GM19043 (cell line): ENCODE measurements around the gene SKAP2.
A peak's percentile ranks its signal among the peaks of the same experiment; 100 is the strongest.

ENCODE experiments used
- ATAC-seq: cut with Tn5 transposase; IDR thresholded peaks from one replicate; pipeline ENCODE4 v1.9.1; 2021; ENCODE audit warnings: low read depth; ENCODE audit not compliant: unreplicated experiment

Gene SKAP2, protein sequence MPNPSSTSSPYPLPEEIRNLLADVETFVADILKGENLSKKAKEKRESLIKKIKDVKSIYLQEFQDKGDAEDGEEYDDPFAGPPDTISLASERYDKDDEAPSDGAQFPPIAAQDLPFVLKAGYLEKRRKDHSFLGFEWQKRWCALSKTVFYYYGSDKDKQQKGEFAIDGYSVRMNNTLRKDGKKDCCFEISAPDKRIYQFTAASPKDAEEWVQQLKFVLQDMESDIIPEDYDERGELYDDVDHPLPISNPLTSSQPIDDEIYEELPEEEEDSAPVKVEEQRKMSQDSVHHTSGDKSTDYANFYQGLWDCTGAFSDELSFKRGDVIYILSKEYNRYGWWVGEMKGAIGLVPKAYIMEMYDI

DNA sequence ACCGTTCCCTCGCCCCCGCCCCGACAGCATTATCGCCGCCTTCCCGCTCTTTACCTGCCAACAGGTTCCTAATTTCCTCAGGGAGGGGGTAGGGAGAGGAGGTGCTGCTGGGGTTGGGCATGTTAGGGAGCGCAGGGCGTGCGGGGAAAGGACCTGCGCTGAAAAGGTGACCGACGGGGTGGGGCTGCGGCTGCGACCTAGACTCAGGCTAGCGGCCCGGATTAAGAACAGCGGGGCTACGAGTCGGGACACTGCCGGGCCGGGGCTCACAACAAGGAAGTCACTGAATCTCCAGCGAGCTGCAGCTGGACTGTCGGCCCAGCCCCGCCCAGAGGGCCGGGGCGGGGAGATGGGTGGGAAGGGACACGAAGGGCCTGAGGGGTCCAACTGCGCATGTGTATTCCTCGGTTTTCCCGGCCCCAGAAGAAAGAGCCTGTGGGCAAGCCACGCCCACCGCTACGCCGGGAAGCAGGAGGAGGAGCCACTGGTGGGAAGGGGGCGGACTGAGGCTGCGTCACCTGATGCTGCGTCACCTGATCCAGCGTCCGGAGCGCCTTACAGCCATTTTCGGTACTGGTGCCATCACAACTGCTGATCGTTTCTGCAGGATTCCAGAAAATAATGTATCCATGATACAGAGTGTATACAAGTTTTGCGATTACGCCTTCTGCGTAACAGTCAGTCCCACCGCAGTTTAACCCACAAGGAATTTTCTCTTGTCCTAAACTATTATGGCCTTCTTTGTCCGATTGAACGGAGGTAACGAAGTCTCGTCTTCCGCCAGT, at the start of gene SKAP2:
TSS of gene SKAP2 (minus strand) at position 282 of the 785 bp plus-strand sequence. CDS start at position 121, 161 bp downstream.
- peak; percentile 82 for ATAC-seq

- ATAC-seq = no peak
Observed at GRCh38 chr7:26912933-26913536, 48.6 kb upstream of the SKAP2 start.

GRCh38 chr7:26912338-26912737, 47.9 kb upstream of the SKAP2 start:
- no peak for ATAC-seq

GRCh38 chr7:26910221-26910620, 45.8 kb upstream of the SKAP2 start:
- ATAC-seq = no peak

- no peak for ATAC-seq
Observed at GRCh38 chr7:26900251-26900650, 35.9 kb upstream of the SKAP2 start.

DNA sequence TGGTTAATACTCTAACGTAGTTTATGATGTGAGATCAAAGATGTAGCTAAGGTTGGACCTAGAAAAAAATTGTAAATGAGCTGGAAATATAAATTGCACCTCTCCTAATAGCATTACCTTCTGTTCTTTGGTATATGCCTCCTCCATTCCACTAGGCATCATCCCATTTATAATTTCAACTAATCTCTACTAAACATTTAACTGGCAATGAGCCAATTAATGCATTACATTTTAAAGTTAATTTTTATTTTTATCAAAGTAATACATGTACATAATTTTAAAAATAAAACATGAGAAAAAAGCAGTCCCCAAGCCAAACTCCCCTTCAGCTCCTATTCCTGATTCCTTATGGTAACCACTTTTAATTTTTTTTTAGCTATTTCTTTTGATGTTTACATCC, 35.1 kb upstream of the SKAP2 start:
- no peak for ATAC-seq

- ATAC-seq = no peak
Observed at GRCh38 chr7:26898891-26899290, 34.5 kb upstream of the SKAP2 start.

- no peak for ATAC-seq
Observed at GRCh38 chr7:26897928-26898327, 33.5 kb upstream of the SKAP2 start.

- peak; percentile 55 for ATAC-seq
Observed at GRCh38 chr7:26891400-26892350, 27.3 kb upstream of the SKAP2 start.

GRCh38 chr7:26880852-26881251, 16.5 kb upstream of the SKAP2 start:
- no peak for ATAC-seq

- no peak for ATAC-seq
Observed at GRCh38 chr7:26879671-26880070, 15.3 kb upstream of the SKAP2 start.

DNA sequence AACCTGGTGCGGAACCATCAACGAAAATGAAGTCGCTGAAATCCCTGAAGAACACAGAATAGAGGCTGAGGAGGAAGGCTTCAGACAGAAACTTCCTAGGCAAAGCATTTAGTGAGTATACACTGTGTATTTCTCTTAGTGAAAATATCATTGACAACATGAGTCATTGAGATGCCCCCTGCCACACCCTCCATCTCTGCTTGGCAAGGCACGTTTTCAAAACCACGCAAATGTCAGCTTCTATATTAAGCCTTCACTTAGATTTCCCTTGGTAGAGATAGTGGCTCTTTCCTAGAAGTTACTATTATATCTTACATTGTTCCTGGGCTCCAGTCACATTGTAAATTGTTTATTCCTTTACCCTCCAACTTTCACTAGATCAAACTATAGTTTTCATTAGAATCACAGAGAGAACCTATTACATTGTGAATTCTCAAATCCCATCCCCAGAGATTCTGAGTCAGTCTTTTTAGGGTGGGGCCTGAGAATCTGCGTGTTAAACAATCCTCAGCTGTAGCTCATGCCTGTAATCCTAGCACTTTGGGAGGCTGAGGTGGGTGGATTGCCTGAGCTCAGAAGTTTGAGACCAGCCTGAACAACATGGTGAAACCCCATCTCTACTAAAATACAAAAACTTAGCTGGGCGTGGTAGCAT, 4.6 kb upstream of the SKAP2 start:
- ATAC-seq = no peak

DNA sequence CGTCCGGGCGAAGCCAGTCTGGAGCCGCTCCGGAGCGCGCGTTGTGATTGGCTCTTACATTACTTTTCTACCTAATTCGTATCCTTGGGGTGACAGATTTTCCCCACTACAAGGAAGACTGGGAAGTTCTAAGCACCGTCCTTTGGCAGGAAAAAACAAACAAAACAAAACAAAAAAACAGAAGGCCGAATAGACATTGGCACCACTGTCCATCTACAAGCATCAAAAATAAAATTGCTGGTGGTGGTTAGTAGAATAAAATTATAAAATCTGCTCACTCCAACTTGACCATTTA, 651 bp upstream of the SKAP2 start:
- ATAC-seq = peak; percentile 36

DNA sequence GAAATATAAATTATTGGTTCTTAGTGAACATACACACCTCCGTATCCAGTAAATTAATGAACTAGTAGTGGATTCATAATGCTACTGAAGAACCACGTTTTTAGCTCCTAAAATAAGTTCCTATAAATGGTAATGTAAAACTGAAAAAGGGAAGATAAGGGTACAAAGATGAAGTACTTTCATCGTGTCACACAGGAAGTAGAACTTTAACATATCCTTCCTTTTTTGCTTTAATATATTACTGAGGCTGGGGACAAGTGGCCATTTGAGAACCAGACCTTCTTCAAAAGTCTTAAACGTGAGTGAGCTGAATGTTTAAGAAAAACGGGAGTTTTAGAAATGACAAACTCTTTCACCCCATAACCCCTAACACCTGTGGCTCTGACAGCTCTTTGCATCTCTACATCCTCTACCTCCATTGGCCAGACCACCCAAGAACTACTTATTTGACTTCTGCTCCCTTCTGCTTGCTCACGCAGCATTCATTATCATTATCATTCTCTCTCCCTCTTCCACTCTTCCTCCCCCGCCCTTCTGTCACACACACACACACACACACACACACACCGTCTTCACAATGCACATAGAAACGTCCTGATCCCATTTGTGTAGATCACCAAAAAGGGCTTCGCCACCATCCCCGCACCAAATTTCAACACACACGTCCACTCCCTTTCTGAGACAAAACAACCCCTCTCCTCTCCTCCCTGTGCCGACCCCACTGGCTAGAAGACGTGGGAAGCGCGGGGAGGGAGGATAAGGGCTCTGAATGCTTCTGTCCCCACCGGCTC, 677 bp downstream of the SKAP2 start:
- ATAC-seq = no peak

DNA sequence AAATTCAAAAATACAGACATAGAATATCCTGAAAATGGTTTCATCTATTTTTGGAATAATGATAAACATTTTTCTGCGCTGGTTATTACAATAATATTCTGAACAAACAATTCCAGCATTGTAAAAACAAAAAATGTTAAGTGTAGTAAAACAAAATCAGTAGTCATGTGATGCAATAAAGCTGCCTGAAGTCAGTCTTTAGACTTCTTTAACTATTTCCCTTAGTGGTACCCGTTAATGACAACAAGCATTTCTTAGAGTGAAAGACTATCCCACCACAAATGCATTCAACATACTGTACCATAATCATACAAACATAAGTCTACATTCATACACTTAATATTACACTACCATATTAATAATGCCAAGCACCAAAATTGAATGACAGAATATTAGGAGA, 1.6 kb downstream of the SKAP2 start:
- ATAC-seq = no peak

DNA sequence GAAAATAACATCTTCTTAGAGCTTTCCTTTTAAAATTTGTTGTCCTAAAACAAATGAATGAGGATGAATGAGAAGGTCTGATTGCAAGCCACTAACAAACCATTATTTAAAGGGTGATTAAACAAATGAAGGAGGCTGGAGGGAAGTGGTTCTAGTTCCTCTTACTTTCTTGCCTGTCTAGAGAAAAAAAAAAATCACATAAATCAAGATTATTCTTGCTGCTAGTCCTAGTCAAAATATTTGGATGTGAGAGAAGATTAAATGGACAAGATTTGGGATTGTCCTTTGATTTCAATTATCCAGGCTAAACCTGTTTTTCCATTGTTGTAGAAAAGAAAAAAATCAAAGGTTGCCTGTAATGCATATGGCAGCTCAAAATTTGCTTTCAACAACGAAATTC, 3.3 kb downstream of the SKAP2 start:
- ATAC-seq = no peak

DNA sequence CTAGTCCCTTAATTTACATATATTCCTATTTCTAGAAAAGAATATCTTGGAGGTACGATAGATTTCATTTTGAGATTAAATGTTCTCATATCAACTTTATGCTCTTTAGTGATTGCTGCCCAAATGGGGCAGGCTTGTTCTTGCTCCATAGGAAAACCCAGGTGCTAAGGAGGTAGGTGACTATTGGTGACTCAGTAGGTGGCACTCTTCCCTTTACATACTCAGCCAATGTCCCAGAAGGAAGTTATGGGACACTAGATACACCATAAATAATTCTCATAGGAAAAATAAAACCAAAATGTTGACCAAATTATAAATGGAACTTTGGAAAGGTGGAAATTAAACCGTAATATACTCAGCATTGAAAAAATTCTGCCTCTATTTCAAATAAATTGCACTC, 4.0 kb downstream of the SKAP2 start:
- ATAC-seq = no peak

- no peak for ATAC-seq
Observed at GRCh38 chr7:26859720-26860119, 4.7 kb downstream of the SKAP2 start.

DNA sequence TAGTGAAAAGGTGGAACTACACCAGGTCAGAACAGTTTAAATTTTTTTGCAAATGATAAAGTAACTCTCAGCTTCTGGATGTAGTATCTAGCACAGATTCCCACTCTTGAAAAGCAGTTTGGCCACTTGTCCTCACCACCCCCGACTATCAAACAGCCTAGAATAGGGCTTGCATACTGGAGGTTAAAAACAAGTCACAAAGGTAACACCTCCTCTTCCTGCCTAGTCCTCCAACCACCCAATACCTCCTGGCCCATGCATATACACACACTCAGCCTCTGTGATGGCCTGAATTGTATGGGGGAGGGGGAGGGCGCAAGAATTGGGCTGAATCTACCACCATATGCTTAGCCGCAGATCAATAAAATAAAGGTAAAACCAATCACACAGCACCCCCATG, 5.7 kb downstream of the SKAP2 start:
- no peak for ATAC-seq
